Measurements from ENCODE around the gene LCE1C. TPM values are rescaled to one million over a fixed set of nuclear protein-coding genes. Genes with fewer than 3 reads are reported as not detected.
A peak's percentile ranks its signal among the peaks of the same experiment; 100 is the strongest.

LCE1C gene
- total RNA-seq, 1 experiment from 2014 or later = not detected

GRCh38 chr1:152777510-152778137 lies 28.8 kb downstream of the LCE1C start:
- Histone ChIP-seq H3K36me3 (ENCODE audit: control insufficient read depth, insufficient read depth, low read length) (no peaks in the 10 kb centered on the region), H3K4me3 (ENCODE audit: low read depth in 2 of 2, low read length in 2 of 2) (no peak overlapping the region), H3K4me1 (ENCODE audit: control insufficient read depth, insufficient read depth, low read length) (no peaks in the 10 kb centered on the region), H3K27ac (ENCODE audit: low read length) (no peak overlapping the region), H3K9me3 (ENCODE audit: control insufficient read depth, insufficient read depth, low read depth, low read length) (no peaks in the 10 kb centered on the region), H3K27me3 (ENCODE audit: control insufficient read depth, insufficient read depth, low read length) (peaks cover 2% of the 10 kb centered on the region; the same call in 1 of the 2 replicates)
- in situ Hi-C loops (cut with HindIII; ENCODE audit: low pct_unique_long_range_greater_than_20kb, low sequenced_read_pairs) (no loop called here), intact Hi-C loops (cut with micrococcal nuclease; ENCODE audit: unreplicated experiment) (no loop called here)
- CTCF ChIA-PET = no interaction called here
- BruUV-seq (replicated peaks) = no TSS peak
- ATAC-seq (no peak), DNase-seq (ENCODE audit: low read depth, low spot score) (no peak)
- no peak for TF ChIP-seq SIN3A (IDR thresholded peaks at IDR 0.05; ENCODE audit: borderline replicate concordance, insufficient read depth, low read depth, low read length)
- no peak for TF ChIP-seq POLR2AphosphoS5 (IDR thresholded peaks at IDR 0.05; ENCODE audit: low read depth, low read length)
- TF ChIP-seq CTCF (IDR thresholded peaks at IDR 0.05) = peak; percentile 55
- TF ChIP-seq TCF7L2 (IDR thresholded peaks at IDR 0.05; ENCODE audit: low read depth, low read length) = no peak
- no peak for TF ChIP-seq REST (IDR thresholded peaks at IDR 0.05; ENCODE audit: insufficient read depth in 1 of 2, low read depth in 2 of 2, low read length in 1 of 2)
- POLR2A ChIA-PET = no interaction called here

- CTCF ChIA-PET = no interaction called here
- intact Hi-C loops (cut with micrococcal nuclease; ENCODE audit: unreplicated experiment) (no loop called here), in situ Hi-C loops (cut with HindIII; ENCODE audit: low pct_unique_long_range_greater_than_20kb, low sequenced_read_pairs) (no loop called here)
These were observed 30.1 kb downstream of the LCE1C start for GRCh38 chr1:152776361-152776760.

More at GRCh38 chr1:152776361-152776760, 30.1 kb downstream of the LCE1C start:
- ATAC-seq (no peak), DNase-seq (ENCODE audit: low read depth, low spot score) (no peak)
- no peak overlapping the region for H3K27ac ChIP-seq (ENCODE audit: low read length)
- no peaks in the 10 kb centered on the region for H3K4me1 ChIP-seq (ENCODE audit: control insufficient read depth, insufficient read depth, low read length)
- H3K27me3 ChIP-seq (ENCODE audit: control insufficient read depth, insufficient read depth, low read length) = no peaks in the 10 kb centered on the region
- H3K36me3 ChIP-seq (ENCODE audit: control insufficient read depth, insufficient read depth, low read length) = no peaks in the 10 kb centered on the region
- no peaks in the 10 kb centered on the region for H3K9me3 ChIP-seq (ENCODE audit: control insufficient read depth, insufficient read depth, low read depth, low read length)
- H3K4me3 ChIP-seq (ENCODE audit: low read depth in 2 of 2, low read length in 2 of 2) = no peak overlapping the region
- TF ChIP-seq TCF7L2 (IDR thresholded peaks at IDR 0.05; ENCODE audit: low read depth, low read length) (no peak), SIN3A (IDR thresholded peaks at IDR 0.05; ENCODE audit: borderline replicate concordance, insufficient read depth, low read depth, low read length) (no peak), REST (IDR thresholded peaks at IDR 0.05; ENCODE audit: insufficient read depth in 1 of 2, low read depth in 2 of 2, low read length in 1 of 2) (no peak), POLR2AphosphoS5 (IDR thresholded peaks at IDR 0.05; ENCODE audit: low read depth, low read length) (no peak), CTCF (IDR thresholded peaks at IDR 0.05) (no peak)
- POLR2A ChIA-PET = no interaction called here
- BruUV-seq (replicated peaks) = no TSS peak

Measured in Panc1 (cell line).